Measurements from ENCODE around the gene CTNND2.

The CTNND2 gene

DNA sequence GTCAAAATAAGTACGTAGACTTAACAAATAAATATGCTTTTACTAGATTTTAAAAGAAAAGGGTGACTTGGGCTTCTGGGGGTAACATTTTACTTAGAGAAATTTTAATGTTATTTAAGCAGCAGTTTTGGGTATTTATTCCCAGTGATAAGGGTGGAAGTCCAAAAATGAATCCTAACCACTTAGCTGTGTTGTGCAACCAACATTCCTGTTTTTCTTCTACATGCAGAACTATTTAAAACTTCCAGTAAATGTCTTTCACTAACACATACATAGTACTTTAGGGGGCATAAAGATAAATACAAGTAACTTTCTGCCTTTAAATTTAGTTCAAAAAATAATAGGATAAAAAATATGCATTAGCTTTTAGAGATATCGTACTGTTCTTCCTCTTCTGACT, 436.7 kb downstream of the CTNND2 start:
- POLR2A ChIA-PET, result no interaction called here
- no peak overlapping the region for H3K4me3 ChIP-seq (ENCODE audit: low read depth, low read length)
- no peak for TF ChIP-seq CTCF (IDR thresholded peaks at IDR 0.05; ENCODE audit: insufficient read depth, low read length, missing control alignments)
- CTCF ChIA-PET, result no interaction called here
- DNase-seq (ENCODE audit: low read depth, low spot score), result no peak

GRCh38 chr5:11459716-11460115, 444.5 kb downstream of the CTNND2 start:
- no peak overlapping the region for H3K4me3 ChIP-seq (ENCODE audit: low read depth, low read length)
- POLR2A ChIA-PET, result no interaction called here
- CTCF ChIA-PET, result no interaction called here
- no peak for DNase-seq (ENCODE audit: low read depth, low spot score)
- no peak for TF ChIP-seq CTCF (IDR thresholded peaks at IDR 0.05; ENCODE audit: insufficient read depth, low read length, missing control alignments)

- POLR2A ChIA-PET, result no interaction called here
- no peak for TF ChIP-seq CTCF (IDR thresholded peaks at IDR 0.05; ENCODE audit: insufficient read depth, low read length, missing control alignments)
- H3K4me3 ChIP-seq (ENCODE audit: low read depth, low read length), result no peak overlapping the region
- no peak for DNase-seq (ENCODE audit: low read depth, low spot score)
- CTCF ChIA-PET, result no interaction called here
These were observed 448.7 kb downstream of the CTNND2 start for GRCh38 chr5:11455505-11455904.

DNA sequence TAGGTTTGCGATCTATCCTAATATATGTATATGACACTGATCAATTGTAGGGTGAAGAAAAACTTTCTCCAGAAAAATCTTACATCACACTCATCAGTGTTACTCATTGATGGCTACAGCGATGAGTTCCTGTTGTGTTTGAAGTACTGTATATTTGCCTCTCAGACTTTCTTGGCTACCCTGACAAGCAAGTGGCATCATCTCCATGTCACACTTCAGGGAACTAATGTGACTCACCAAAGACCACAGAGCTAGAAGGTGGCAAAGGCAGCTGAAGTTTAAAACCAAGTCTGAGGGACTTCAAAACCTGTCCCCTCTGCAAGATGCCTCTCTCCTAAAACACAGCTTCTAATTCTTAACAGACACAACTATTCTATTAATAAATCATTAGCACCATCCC, 451.4 kb downstream of the CTNND2 start:
- H3K4me3 ChIP-seq (ENCODE audit: low read depth, low read length), result no peak overlapping the region
- POLR2A ChIA-PET, result no interaction called here
- DNase-seq (ENCODE audit: low read depth, low spot score), result no peak
- no peak for TF ChIP-seq CTCF (IDR thresholded peaks at IDR 0.05; ENCODE audit: insufficient read depth, low read length, missing control alignments)
- CTCF ChIA-PET, result no interaction called here

DNA sequence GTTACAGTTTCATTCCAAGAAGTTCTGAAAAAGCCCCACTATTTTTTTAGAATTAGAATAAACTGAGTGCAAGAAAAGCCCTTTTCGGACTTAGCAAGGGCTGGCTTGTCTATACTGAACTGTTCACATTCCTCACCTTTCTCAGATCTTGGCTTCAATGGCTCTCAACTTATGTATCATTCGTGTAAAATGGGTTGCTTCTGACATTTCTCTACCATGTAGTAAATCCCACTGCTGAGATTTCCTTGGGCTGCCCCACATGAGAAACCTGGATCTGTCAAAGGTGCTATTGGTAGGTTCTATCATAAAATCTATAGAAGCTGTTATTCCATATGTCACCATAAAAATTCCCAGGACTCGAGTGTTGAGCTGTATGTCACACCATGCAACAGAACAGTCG, 454.3 kb downstream of the CTNND2 start:
- CTCF ChIA-PET, result no interaction called here

DNA sequence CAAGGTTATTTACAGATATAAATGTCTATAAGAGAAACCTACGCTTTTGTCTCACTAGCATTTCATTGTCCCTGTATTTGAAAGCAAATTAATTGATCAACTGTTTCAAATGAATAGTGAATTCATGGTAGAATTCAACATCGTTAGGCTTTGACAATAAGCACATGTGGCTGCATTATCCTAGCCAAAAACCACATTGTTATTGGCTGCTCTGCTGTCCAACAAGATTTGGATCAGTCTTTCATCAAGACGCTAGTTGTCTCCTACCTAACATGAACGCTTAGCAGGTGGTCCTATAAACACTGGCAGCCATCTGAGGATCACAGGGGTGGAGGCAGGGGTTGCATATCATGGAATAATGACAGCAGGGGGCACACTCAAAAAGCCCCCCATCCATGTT, 455.0 kb downstream of the CTNND2 start:
- POLR2A ChIA-PET, result no interaction called here
- no peak overlapping the region for H3K4me3 ChIP-seq (ENCODE audit: low read depth, low read length)
- CTCF ChIA-PET, result no interaction called here
- DNase-seq (ENCODE audit: low read depth, low spot score), result no peak
- TF ChIP-seq CTCF (IDR thresholded peaks at IDR 0.05; ENCODE audit: insufficient read depth, low read length, missing control alignments), result no peak

More for the DNA sequence above, 454.3 kb downstream of the CTNND2 start:
- H3K4me3 ChIP-seq (ENCODE audit: low read depth, low read length), result no peak overlapping the region
- POLR2A ChIA-PET, result no interaction called here
- TF ChIP-seq CTCF (IDR thresholded peaks at IDR 0.05; ENCODE audit: insufficient read depth, low read length, missing control alignments), result no peak
- DNase-seq (ENCODE audit: low read depth, low spot score), result no peak
